Esophagus squamous epithelium (tissue), 4 donors: Measurements from ENCODE around the gene CENPL.

Experiments used
- POLR2A ChIP-seq, 4 donors: fragments of 450-650 bp; IDR thresholded peaks; one replicate each; pipeline ENCODE4 v1.6.1; 2017; ENCODE audit warnings: antibody characterized with exemption in 4 of 4, mild to moderate bottlenecking in 4 of 4, moderate library complexity in 3 of 4
- TF ChIP-seq, protein P1 (sequence below), 6 experiments: fragments of 450-650 bp in 4 of 6; fragments of 200-600 bp in 2 of 6; sonication (generic) in 2 of 6; IDR thresholded peaks; one replicate each; pipeline ENCODE4 v1.5.1; 2016 to 2019; ENCODE audit warnings: antibody characterized with exemption in 6 of 6, mild to moderate bottlenecking in 4 of 6, moderate library complexity in 4 of 6

- TF ChIP-seq, protein P1, sequence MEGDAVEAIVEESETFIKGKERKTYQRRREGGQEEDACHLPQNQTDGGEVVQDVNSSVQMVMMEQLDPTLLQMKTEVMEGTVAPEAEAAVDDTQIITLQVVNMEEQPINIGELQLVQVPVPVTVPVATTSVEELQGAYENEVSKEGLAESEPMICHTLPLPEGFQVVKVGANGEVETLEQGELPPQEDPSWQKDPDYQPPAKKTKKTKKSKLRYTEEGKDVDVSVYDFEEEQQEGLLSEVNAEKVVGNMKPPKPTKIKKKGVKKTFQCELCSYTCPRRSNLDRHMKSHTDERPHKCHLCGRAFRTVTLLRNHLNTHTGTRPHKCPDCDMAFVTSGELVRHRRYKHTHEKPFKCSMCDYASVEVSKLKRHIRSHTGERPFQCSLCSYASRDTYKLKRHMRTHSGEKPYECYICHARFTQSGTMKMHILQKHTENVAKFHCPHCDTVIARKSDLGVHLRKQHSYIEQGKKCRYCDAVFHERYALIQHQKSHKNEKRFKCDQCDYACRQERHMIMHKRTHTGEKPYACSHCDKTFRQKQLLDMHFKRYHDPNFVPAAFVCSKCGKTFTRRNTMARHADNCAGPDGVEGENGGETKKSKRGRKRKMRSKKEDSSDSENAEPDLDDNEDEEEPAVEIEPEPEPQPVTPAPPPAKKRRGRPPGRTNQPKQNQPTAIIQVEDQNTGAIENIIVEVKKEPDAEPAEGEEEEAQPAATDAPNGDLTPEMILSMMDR (IDR thresholded peaks at IDR 0.05): no peak
- no peak for TF ChIP-seq POLR2A (IDR thresholded peaks at IDR 0.05)
These were observed 27.4 kb upstream of the CENPL start for GRCh38 chr1:173852105-173852504.
